Naive B cell (primary cell): Measurements from ENCODE around the gene RCOR3. TPM values are rescaled to one million over a fixed set of nuclear protein-coding genes. Genes with fewer than 3 reads are reported as not detected.
"Not testable (repeated sequence)": the region's sequence is repeated elsewhere in the genome, so short reads cannot be mapped to it uniquely, and the experiment has no call there.

Experiments
- ATAC-seq, 2 donors: fragments of 150-1000 bp; cut with Tn5 transposase; 2 replicates each; pipeline ENCODE4 v1.10.0; 2021; ENCODE audit warnings: low read depth in 2 of 2, mild to moderate bottlenecking in 2 of 2, moderate library complexity in 2 of 2
- DNase-seq: peaks from one replicate; pipeline ENCODE4 v3.0.0; 2022
- H3K27ac Mint-ChIP-seq, 6 donors: one replicate each; pipeline ENCODE4 v1.8.0; 2020 to 2022; ENCODE audit warnings: mild to moderate bottlenecking in 6 of 6, mixed read lengths in 6 of 6, moderate library complexity in 5 of 6, inconsistent platforms in 2 of 6
- H3K27me3 Mint-ChIP-seq, 3 donors: one replicate each; pipeline ENCODE4 v1.8.0; 2021 to 2022; ENCODE audit warnings: mixed read lengths in 3 of 3, mild to moderate bottlenecking in 1 of 3
- H3K36me3 Mint-ChIP-seq, 2 donors: one replicate each; pipeline ENCODE4 v1.8.0; 2020 to 2022; ENCODE audit warnings: mixed read lengths in 2 of 2, inconsistent platforms in 1 of 2, mild to moderate bottlenecking in 1 of 2
- H3K4me1 Mint-ChIP-seq, 3 donors: one replicate each; pipeline ENCODE4 v1.8.0; 2020 to 2022; ENCODE audit warnings: mixed read lengths in 3 of 3, inconsistent platforms in 1 of 3, mild to moderate bottlenecking in 1 of 3, moderate library complexity in 1 of 3
- H3K4me3 Mint-ChIP-seq, 8 donors: one replicate each; pipeline ENCODE4 v1.8.0; 2020 to 2022; ENCODE audit warnings: mild to moderate bottlenecking in 8 of 8, mixed read lengths in 8 of 8, moderate library complexity in 8 of 8, inconsistent platforms in 2 of 8
- H3K9me3 Mint-ChIP-seq, 7 donors: one replicate each; pipeline ENCODE4 v1.8.0; 2020 to 2022; ENCODE audit warnings: mixed read lengths in 7 of 7, mild to moderate bottlenecking in 5 of 7, inconsistent platforms in 2 of 7, moderate library complexity in 1 of 7
- polyA plus RNA-seq, 6 donors: library from polyadenylated mRNA; unstranded; fragments of 300-500 nt; fragmentation: Illumina TruSeq; gene quantifications; one replicate each; pipeline ENCODE4 v1.2.3, GENCODE V29; 2021; ENCODE audit warnings: low read depth in 6 of 6

The RCOR3 gene
- polyA plus RNA-seq, 6 donors from 2014 or later, result 16.6 to 43.1 (median 29.5) TPM

DNA sequence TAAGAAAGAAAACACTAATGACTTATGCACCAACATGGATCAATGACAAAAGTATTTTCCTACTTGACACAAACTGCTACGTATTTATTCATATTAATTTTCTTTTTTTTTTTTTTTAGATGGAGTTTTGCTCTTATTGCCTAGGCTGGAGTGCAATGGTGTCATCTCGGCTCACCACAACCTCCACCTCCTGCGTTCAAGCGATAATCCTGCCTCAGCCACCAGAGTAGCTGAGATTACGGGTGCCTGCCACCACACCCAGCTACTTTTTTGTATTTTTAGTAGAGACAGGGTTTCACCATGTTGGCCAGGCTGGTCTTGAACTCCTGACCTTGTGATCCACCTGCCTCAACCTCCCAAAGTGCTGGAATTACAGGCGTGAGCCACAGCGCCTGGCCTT lies 62.5 kb downstream of the RCOR3 start:
- not testable (repeated sequence) for H3K4me3 Mint-ChIP-seq, H3K27me3 Mint-ChIP-seq, ATAC-seq, H3K9me3 Mint-ChIP-seq, DNase-seq, H3K27ac Mint-ChIP-seq, H3K36me3 Mint-ChIP-seq
- peaks cover 21 to 29% (median 28%) of the 10 kb centered on the region in 3 donors for H3K4me1 Mint-ChIP-seq

DNA sequence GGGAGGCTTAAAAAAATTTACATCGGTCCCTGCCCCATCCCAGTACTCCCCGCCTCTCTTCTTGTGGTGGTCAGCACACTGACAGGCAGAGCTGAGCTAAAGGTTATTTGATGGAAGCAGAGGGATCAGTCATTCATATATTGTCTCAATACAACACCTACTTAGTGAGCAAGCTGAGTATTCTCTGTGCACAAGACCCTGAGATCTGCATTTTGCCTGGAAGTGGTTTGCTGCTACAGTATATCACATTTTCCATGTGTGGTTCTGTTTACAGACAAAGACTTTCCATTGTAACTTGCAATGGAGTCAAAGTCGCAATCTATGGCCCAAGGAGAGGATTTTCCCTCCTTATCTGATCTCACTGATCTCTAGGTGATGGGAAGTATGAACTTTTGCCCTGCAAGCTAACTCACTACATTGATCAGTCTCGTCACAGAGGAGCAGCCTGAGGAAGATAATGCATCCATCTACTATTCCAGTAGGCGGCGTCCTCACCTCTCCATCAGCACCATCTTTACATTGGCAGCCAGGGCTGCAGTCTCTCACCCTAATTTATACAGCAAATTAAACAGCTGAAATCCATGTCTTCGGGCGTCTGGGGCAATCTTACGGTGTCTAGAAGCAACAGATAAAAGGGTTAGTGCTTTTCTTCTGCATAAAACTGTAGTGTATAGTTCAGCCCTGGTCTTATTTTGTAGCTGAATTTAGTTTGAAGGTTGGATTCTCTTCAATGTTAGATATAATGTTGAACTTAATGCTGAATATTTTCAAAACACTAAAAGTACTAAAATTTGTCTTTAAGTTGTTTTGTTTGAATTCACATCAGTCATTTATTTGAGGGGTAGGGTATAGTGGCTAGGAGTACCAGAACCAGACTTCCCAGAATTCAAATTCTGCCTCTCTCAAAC lies 64.2 kb downstream of the RCOR3 start:
- ATAC-seq, result peak; percentile 62 to 76
- peaks cover 27 to 39% (median 38%) of the 10 kb centered on the region in 3 donors for H3K4me1 Mint-ChIP-seq
- H3K36me3 Mint-ChIP-seq, result no peaks in the 10 kb centered on the region
- no peaks in the 10 kb centered on the region for H3K27me3 Mint-ChIP-seq
- DNase-seq, result peak; percentile 65
- no peaks in the 10 kb centered on the region for H3K9me3 Mint-ChIP-seq
- H3K27ac Mint-ChIP-seq, result peak overlapping the region in 2 of 6 donors; percentile 9 to 41
- peak overlapping the region in 1 of 8 donors; percentile 99 for H3K4me3 Mint-ChIP-seq

DNA sequence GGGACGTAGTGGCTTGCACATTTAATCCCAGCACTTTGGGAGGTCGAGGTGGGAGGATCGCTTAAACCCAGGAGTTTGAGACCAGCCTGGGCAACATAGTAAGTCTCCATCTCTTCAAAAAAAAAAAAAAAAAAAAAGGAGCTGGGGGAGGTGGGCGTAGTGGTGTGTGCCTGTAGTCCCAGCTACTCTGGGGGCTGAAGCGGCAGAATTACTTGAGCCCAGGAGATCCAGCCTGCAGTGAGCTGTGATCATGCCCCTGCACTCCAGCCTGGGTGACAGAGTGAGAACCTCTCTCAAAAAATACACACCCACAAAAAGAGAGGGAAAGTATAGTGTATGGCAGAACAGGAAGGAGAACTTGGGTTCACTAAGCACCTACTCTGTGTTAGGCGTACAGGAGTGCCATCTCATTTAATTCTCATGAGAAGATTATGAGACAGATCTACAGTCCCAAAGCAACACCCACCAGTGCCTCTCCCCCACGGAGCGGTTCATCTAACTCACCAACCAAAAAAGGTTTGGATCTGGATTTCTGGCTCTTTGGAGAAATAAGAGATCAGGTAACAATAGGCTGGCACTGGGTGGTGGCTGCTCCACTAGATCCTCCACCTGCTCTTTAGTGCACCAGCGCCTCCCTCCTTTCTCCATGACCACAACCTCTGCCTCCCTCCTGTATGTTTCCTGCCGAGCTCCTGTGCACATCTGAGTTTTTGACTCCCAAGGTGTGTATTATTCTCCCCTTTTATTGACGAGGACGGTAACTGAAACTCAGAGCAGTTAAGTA lies 66.0 kb downstream of the RCOR3 start:
- peak overlapping the region; percentile 90 to 100 (median 99) for H3K27ac Mint-ChIP-seq
- peak overlapping the region; percentile 70 to 99 (median 94) for H3K4me3 Mint-ChIP-seq
- no peak for ATAC-seq
- H3K9me3 Mint-ChIP-seq, result no peaks in the 10 kb centered on the region
- no peak for DNase-seq
- peaks cover 44 to 57% (median 56%) of the 10 kb centered on the region in 3 donors for H3K4me1 Mint-ChIP-seq
- no peaks in the 10 kb centered on the region for H3K27me3 Mint-ChIP-seq
- peaks cover 0 to 1% of the 10 kb centered on the region in 2 donors for H3K36me3 Mint-ChIP-seq

DNA sequence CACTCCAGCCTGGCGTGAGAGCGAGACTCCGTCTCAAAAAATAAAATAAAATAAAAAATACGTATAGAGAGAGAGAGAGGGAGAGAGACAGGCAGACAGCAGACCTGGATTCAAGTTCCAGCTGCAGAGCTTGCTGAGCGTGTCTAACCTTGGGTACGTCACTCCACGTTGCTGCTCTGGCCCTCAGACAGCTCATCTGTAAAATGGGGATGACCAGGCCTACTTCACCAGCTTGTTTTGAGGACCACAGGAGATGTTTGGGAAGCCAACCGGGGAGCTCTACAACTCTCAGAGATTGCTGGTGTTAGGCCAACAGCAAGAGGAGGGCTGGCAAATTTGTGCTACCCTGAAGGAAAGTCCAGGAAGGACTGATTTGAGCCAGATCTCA lies 67.0 kb downstream of the RCOR3 start:
- Mint-ChIP-seq H3K27ac (peak overlapping the region; percentile 92 to 100 (median 99)), H3K9me3 (no peaks in the 10 kb centered on the region), H3K36me3 (peaks cover 0 to 10% of the 10 kb centered on the region in 2 donors), H3K27me3 (no peaks in the 10 kb centered on the region), H3K4me3 (peak overlapping the region; percentile 70 to 99 (median 94)), H3K4me1 (peaks cover 54 to 66% (median 66%) of the 10 kb centered on the region in 3 donors)
- no peak for ATAC-seq
- no peak for DNase-seq

DNA sequence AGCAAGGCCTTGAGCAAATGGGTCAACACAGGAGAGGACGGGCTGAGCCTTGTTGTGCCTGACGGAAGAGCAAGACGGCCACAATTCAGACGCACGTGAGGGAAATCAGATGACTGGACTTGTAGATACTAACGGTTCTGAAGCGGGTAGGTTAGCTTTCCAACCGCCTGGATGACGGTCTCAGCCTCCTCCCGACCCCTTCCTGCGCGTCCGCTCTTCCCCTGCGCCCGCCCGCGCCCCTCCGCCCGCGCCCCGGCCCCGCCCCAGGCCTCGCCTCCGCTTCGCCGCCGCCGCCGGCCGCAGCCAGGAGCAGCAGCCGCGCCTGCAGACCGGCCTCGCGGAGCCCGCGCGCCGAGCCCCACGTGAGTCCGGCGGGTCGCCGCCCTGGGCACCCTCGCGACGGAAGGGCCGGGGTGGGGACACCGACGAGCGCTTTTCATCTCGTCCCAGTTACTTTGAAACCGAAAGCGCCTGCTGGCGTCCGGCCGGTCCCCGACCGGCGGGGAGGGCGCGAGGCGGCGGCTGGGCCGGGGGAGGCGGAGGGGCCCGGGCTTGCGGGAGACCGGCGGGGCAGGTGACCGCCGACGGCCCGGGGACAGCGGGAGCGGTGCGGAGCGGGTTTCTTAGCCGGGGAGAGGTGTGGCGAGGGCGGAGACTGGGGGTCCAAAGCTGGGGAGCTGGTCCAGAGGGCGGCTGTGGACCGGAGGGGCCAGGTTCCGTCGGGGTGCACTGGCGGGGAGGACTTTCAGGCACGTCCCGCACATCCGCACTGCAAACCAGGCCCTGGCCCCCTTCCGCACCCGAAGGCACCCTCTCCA lies 67.6 kb downstream of the RCOR3 start, which contains the start of gene TRAF5:
TRAF5 (plus strand) TSS at position 306 of the 818 bp plus-strand sequence. CDS start 26,407 bp downstream, outside the sequence.
- ATAC-seq (peak; percentile 43 to 46), DNase-seq (peak; percentile 66)
- H3K36me3 Mint-ChIP-seq, result peaks cover 0 to 10% of the 10 kb centered on the region in 2 donors
- H3K9me3 Mint-ChIP-seq, result no peaks in the 10 kb centered on the region
- H3K27ac Mint-ChIP-seq, result peak within 1 kb of the TSS; percentile 92 to 100 (median 99)
- peaks cover 57 to 72% (median 72%) of the 10 kb centered on the region in 3 donors for H3K4me1 Mint-ChIP-seq
- no peaks in the 10 kb centered on the region for H3K27me3 Mint-ChIP-seq
- peak within 1 kb of the TSS; percentile 70 to 99 (median 96) for H3K4me3 Mint-ChIP-seq

DNA sequence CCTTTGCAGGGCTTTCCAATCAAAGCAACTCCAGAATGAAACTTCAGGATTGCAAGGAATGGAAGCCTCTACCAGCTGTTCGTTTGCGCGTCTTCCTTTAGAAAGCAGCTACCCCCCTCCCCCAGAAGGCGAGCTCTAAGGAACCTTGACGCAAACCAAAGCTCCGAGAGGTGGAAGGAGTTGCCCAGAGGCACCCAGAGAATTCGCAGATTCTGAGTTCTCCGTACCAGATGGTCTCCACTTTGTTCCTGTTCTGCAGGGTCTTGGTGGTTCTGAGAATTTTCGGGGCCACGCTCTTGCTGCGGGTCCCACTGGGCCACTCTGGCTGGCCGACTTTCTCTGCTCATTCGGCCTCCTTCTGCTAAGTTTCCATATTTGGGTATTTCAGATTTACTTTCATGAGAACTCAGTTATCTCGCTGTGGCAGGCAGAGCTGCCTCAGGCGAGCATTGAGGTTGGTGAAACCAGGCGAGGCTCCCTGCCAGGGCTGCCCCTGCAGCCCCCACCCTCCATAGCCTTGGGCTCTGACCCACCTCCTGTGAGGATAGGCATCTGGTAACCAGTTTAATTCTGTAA lies 68.3 kb downstream of the RCOR3 start:
- DNase-seq, result peak; percentile 47
- Mint-ChIP-seq H3K36me3 (peaks cover 0 to 10% of the 10 kb centered on the region in 2 donors), H3K4me1 (peaks cover 64 to 79% (median 79%) of the 10 kb centered on the region in 3 donors), H3K4me3 (peak overlapping the region; percentile 70 to 99 (median 96)), H3K27ac (peak overlapping the region; percentile 92 to 99 (median 97)), H3K27me3 (no peaks in the 10 kb centered on the region), H3K9me3 (no peaks in the 10 kb centered on the region)
- ATAC-seq, result peak; percentile 27 to 33

DNA sequence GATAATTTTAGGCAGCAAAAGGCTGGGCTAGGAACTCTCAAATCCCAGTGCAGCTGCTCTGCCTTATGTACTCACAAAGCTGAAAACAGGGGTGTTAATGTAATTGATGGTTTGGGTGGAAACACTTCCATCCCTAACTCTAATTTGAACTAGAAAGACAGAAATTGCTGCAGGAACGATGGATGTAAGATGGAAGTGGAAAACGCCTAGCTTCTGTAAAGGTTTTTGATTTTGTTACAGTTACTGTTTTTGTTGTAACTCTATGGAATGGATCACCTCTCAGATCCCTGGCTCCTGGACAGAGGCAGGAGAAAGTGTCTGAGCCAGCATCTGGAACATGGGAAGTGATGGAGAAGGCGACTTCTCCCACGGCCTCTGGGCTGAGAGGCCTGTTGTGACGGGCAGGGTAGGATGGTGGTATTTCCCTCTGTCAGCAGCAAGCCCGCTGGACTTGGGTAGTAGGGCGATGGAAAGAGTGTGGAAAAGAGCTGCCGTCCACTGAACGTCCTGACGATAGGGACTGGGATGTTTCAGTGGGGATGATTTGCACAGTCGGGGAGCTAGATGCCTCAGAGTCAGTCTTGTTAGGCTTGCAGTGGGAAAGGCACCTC lies 69.0 kb downstream of the RCOR3 start:
- peak overlapping the region; percentile 70 to 99 (median 96) for H3K4me3 Mint-ChIP-seq
- no peaks in the 10 kb centered on the region for H3K27me3 Mint-ChIP-seq
- peaks cover 0 to 10% of the 10 kb centered on the region in 2 donors for H3K36me3 Mint-ChIP-seq
- H3K9me3 Mint-ChIP-seq, result no peaks in the 10 kb centered on the region
- peak overlapping the region; percentile 92 to 99 (median 97) for H3K27ac Mint-ChIP-seq
- ATAC-seq (no peak), DNase-seq (no peak)
- peaks cover 70 to 86% (median 86%) of the 10 kb centered on the region in 3 donors for H3K4me1 Mint-ChIP-seq

DNA sequence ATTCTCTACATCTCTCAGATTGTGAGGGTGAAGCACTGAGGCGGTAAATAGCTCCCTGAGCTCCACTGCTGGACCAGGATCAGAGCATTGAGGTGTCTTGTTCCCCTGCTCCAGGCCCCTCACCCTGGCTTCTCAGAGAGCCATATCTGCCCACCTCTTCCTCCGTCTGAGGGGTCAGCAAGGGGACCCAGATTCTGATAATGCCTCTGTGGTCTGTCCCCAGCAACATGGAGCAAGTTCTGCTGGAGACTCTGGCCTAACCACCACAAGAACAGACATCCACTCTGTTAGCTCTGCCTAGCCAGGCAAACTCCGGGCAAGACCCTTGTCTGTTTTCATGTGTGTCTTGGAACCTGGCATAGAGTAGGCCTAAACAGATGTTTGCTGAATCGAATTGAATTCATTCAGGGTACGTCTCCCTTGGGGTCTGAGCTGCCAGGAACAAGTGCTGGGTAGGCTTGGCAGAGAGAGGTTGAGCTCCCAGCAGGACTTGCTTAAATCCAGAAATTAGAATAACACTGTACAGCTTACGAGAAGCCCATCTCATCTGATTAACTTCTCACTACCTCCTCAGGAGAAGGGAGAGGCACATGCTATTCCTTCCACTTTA lies 69.8 kb downstream of the RCOR3 start:
- no peaks in the 10 kb centered on the region for H3K27me3 Mint-ChIP-seq
- H3K4me1 Mint-ChIP-seq, result peaks cover 70 to 87% (median 87%) of the 10 kb centered on the region in 3 donors
- DNase-seq (no peak), ATAC-seq (no peak)
- H3K4me3 Mint-ChIP-seq, result peak overlapping the region; percentile 70 to 99 (median 95)
- peak overlapping the region; percentile 92 to 99 (median 97) for H3K27ac Mint-ChIP-seq
- peaks cover 0 to 10% of the 10 kb centered on the region in 2 donors for H3K36me3 Mint-ChIP-seq
- H3K9me3 Mint-ChIP-seq, result no peaks in the 10 kb centered on the region

DNA sequence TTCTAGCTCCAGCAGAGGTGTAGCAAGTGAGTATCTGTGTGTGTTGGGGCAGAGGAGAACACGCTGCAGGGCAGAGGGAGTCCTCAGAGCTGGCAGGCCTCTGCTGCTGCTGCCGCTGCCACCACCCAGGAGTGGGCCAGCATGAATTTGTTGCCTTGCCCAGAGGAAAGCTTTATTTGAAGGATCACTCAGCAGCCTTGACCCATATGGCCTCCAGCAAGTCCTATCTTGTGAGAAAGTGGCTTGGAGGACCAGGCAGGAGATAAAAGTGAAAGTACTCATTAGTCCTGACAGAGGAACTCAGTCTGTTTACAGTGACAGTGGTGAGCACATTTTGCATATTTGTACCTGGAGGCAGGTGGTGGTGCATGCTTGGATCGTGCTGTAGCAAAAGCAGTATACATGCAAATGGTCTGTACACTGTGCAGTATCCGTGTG lies 70.6 kb downstream of the RCOR3 start:
- peak overlapping the region; percentile 92 to 99 (median 97) for H3K27ac Mint-ChIP-seq

DNA sequence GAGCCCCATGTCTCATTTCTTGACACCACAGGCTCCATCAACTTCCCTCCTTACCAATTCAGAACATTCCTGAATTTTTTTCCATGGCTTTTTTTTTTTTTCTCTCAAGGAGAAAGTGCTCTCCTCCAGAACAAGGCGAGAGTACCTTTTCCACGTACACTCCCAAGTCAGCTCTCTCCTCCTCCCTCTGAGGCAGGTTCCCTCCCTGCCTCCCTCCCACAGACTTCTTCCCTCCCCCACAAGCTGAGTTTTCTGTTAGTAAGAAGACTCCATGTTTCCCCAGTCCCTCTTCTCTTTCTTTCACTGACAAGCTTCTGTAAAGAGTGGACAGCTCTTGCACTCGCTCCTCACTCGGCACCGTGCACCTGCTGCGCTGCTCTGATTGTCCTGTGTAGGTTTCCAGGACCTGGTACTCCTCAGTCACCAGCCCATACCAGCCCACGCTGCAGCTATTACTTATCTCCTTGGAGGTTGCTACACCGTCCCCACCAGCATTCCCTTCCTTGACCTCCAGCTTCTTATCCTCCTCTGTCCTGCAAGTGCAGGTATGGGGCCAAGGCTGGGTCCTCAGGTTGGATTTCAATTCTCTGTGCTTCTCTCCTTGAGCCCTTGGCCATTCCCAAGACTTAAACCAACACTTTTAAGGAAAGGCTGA lies 71.2 kb downstream of the RCOR3 start:
- H3K4me3 Mint-ChIP-seq, result peak overlapping the region; percentile 70 to 99 (median 95)
- H3K36me3 Mint-ChIP-seq, result peaks cover 0 to 10% of the 10 kb centered on the region in 2 donors
- no peaks in the 10 kb centered on the region for H3K9me3 Mint-ChIP-seq
- H3K27me3 Mint-ChIP-seq, result no peaks in the 10 kb centered on the region
- peak overlapping the region; percentile 92 to 99 (median 97) for H3K27ac Mint-ChIP-seq
- no peak for ATAC-seq
- DNase-seq, result no peak
- H3K4me1 Mint-ChIP-seq, result peaks cover 73 to 91% (median 87%) of the 10 kb centered on the region in 3 donors

More for the DNA sequence above, 70.6 kb downstream of the RCOR3 start:
- peak; percentile 85 to 86 for ATAC-seq
- peaks cover 70 to 91% (median 87%) of the 10 kb centered on the region in 3 donors for H3K4me1 Mint-ChIP-seq
- no peaks in the 10 kb centered on the region for H3K9me3 Mint-ChIP-seq
- H3K27me3 Mint-ChIP-seq, result no peaks in the 10 kb centered on the region
- H3K4me3 Mint-ChIP-seq, result peak overlapping the region; percentile 70 to 99 (median 95)
- DNase-seq, result peak; percentile 70
- peaks cover 0 to 10% of the 10 kb centered on the region in 2 donors for H3K36me3 Mint-ChIP-seq

DNA sequence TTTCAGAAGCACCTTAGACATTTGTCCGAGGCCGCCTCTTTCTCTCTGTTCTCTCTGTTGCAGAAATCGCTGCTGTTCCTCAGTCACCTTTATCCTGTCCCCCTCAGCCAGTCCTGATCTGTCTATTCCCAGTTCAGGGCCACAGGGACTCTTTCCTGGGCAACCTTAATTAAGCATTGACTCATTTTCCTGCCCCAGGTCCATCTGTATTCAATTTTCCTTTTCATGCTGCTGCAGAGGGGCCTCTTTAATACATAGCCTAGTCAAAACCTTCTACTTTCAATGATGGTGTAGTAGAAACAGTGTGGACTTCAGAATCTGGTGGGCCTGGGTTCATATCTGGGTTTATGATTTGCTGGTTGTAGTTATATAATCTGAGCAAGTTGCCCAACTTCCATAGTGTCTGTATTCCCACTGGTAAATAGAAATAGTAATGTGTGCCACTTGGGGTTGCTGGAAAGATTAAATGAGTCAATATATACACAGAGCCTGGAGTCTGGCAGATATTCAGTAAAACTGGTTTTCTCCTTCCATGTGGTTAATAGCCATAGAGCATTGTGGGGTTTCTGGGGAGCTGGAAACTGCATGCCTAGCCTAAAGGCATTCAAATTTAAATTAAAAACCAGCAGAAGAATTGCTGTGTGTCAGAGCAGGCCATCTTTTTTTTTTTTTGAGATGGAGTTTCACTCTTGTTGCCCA lies 72.0 kb downstream of the RCOR3 start:
- Mint-ChIP-seq H3K4me1 (peaks cover 75 to 91% (median 87%) of the 10 kb centered on the region in 3 donors), H3K27ac (peak overlapping the region; percentile 92 to 99 (median 96)), H3K36me3 (peaks cover 0 to 10% of the 10 kb centered on the region in 2 donors), H3K4me3 (peak overlapping the region; percentile 70 to 99 (median 95)), H3K27me3 (no peaks in the 10 kb centered on the region), H3K9me3 (no peaks in the 10 kb centered on the region)
- DNase-seq (no peak), ATAC-seq (no peak)
